Measurements from ENCODE around the gene ZNF669. TPM values are rescaled to one million over a fixed set of nuclear protein-coding genes. Genes with fewer than 3 reads are reported as not detected.

The ZNF669 gene
- total RNA-seq, 1 donor, result 10.1 TPM

DNA sequence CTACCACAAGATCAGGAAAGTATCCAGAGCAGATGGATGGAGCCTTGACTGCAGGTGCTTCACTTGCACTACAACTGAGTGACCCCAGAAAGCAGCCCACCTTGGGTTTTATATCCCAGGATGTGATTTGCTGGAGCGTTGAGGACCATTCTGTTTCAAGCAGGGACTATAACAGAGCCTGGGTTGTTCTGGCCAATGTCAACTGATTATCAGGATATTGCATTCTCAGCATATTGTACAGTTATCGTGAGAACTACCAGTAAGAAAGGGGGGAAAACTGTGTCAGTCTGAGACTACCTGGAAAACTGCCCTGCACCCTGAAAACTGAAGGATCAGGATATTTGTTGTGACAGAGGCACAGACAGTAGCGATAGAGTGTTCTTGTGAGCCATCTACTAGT is 8.0 kb downstream of the ZNF669 start:
- Histone ChIP-seq H3K36me3 (ENCODE audit: insufficient read depth, low read length) (peaks cover 14% of the 10 kb centered on the region), H3K4me1 (ENCODE audit: insufficient read depth, low read length) (no peaks in the 10 kb centered on the region), H3K4me3 (ENCODE audit: insufficient read depth, low read length) (no peak overlapping the region), H3K9me3 (ENCODE audit: low read depth, low read length) (peaks cover 10% of the 10 kb centered on the region), H3K4me2 (ENCODE audit: insufficient read depth, low read length) (no peak overlapping the region), H3K27me3 (ENCODE audit: insufficient read depth, low read length) (no peaks in the 10 kb centered on the region), H2AFZ (ENCODE audit: low read length) (no peak overlapping the region), H3K79me2 (ENCODE audit: insufficient read depth, low read length) (peaks cover 9% of the 10 kb centered on the region), H4K20me1 (ENCODE audit: insufficient read depth, low read length) (no peaks in the 10 kb centered on the region), H3K27ac (ENCODE audit: low read depth, low read length) (no peak overlapping the region)
- DNase-seq (ENCODE audit: insufficient read length, low spot score, missing footprints), result no peak
- no peak for TF ChIP-seq CTCF (IDR thresholded peaks at IDR 0.05; ENCODE audit: extremely low read depth, low read depth, low read length)

DNA sequence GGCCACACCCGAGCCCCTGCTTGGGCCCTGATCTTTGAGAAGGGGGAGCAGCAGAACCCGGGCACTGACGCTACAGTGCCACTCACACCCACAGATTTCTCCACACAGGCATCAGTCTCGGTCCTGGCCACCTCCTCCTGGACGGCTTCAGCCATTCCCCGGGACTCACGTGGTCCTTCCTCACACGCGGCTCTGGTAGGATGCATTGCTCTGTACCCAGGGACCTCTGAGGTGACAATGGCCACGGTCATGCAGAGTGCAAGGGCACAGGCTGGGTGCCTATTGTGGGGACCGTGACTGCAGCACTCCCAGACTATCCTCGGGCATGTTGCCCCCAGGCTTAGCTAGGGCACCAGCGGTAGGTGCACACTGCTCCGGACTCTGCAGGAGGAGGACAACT is 13.7 kb downstream of the ZNF669 start:
- Histone ChIP-seq H3K27ac (ENCODE audit: low read depth, low read length) (no peak overlapping the region), H3K79me2 (ENCODE audit: insufficient read depth, low read length) (no peaks in the 10 kb centered on the region), H3K4me1 (ENCODE audit: insufficient read depth, low read length) (no peaks in the 10 kb centered on the region), H3K4me2 (ENCODE audit: insufficient read depth, low read length) (no peak overlapping the region), H4K20me1 (ENCODE audit: insufficient read depth, low read length) (no peaks in the 10 kb centered on the region), H3K9me3 (ENCODE audit: low read depth, low read length) (no peaks in the 10 kb centered on the region), H3K4me3 (ENCODE audit: insufficient read depth, low read length) (no peak overlapping the region), H3K36me3 (ENCODE audit: insufficient read depth, low read length) (no peaks in the 10 kb centered on the region), H2AFZ (ENCODE audit: low read length) (no peak overlapping the region), H3K27me3 (ENCODE audit: insufficient read depth, low read length) (no peaks in the 10 kb centered on the region)
- TF ChIP-seq CTCF (IDR thresholded peaks at IDR 0.05; ENCODE audit: extremely low read depth, low read depth, low read length), result no peak
- DNase-seq (ENCODE audit: insufficient read length, low spot score, missing footprints), result no peak

GRCh38 chr1:247089616-247090375 is 14.4 kb downstream of the ZNF669 start:
- H3K4me1 ChIP-seq (ENCODE audit: insufficient read depth, low read length), result no peaks in the 10 kb centered on the region
- no peaks in the 10 kb centered on the region for H3K27me3 ChIP-seq (ENCODE audit: insufficient read depth, low read length)
- no peaks in the 10 kb centered on the region for H4K20me1 ChIP-seq (ENCODE audit: insufficient read depth, low read length)
- no peak overlapping the region for H3K4me3 ChIP-seq (ENCODE audit: insufficient read depth, low read length)
- H3K79me2 ChIP-seq (ENCODE audit: insufficient read depth, low read length), result no peaks in the 10 kb centered on the region
- H3K36me3 ChIP-seq (ENCODE audit: insufficient read depth, low read length), result no peaks in the 10 kb centered on the region
- TF ChIP-seq CTCF (IDR thresholded peaks at IDR 0.05; ENCODE audit: extremely low read depth, low read depth, low read length), result no peak
- no peak for DNase-seq (ENCODE audit: insufficient read length, low spot score, missing footprints)
- H2AFZ ChIP-seq (ENCODE audit: low read length), result no peak overlapping the region
- H3K4me2 ChIP-seq (ENCODE audit: insufficient read depth, low read length), result no peak overlapping the region
- H3K27ac ChIP-seq (ENCODE audit: low read depth, low read length), result no peak overlapping the region
- no peaks in the 10 kb centered on the region for H3K9me3 ChIP-seq (ENCODE audit: low read depth, low read length)

DNA sequence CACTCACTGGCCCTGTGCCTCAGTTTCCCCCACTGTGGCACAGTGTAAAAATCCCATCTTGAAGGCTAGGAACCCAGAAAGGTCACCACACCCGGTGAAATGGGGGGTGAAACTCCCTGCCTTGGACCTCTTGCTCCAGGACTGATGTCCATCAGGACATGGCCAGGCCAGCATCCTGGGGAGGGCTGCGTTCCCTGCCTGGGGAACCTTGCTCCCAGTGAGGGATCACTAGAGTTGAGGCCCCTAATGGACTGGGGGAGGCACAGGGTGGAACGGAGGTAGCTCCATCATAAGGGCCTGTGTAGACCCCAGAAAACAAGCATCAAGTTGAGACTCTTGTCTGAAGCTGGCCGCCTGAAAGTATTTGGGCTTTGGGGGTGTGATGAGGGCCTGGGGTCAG is 15.2 kb downstream of the ZNF669 start:
- DNase-seq (ENCODE audit: insufficient read length, low spot score, missing footprints), result no peak
- no peaks in the 10 kb centered on the region for H3K36me3 ChIP-seq (ENCODE audit: insufficient read depth, low read length)

More for the DNA sequence above, 15.2 kb downstream of the ZNF669 start:
- H3K27me3 ChIP-seq (ENCODE audit: insufficient read depth, low read length), result no peaks in the 10 kb centered on the region
- H3K9me3 ChIP-seq (ENCODE audit: low read depth, low read length), result no peaks in the 10 kb centered on the region
- H3K79me2 ChIP-seq (ENCODE audit: insufficient read depth, low read length), result no peaks in the 10 kb centered on the region
- no peak overlapping the region for H3K4me3 ChIP-seq (ENCODE audit: insufficient read depth, low read length)
- H2AFZ ChIP-seq (ENCODE audit: low read length), result no peak overlapping the region
- no peaks in the 10 kb centered on the region for H4K20me1 ChIP-seq (ENCODE audit: insufficient read depth, low read length)
- no peak overlapping the region for H3K27ac ChIP-seq (ENCODE audit: low read depth, low read length)
- no peak overlapping the region for H3K4me2 ChIP-seq (ENCODE audit: insufficient read depth, low read length)
- no peaks in the 10 kb centered on the region for H3K4me1 ChIP-seq (ENCODE audit: insufficient read depth, low read length)
- TF ChIP-seq CTCF (IDR thresholded peaks at IDR 0.05; ENCODE audit: extremely low read depth, low read depth, low read length), result no peak
